K562 (cell line): Measurements from ENCODE around the gene DIO3. TPM values are rescaled to one million over a fixed set of nuclear protein-coding genes. Genes with fewer than 3 reads are reported as not detected.

Experiments used
- ATAC-seq: fragments of 200-7000 bp; cut with Tn5 transposase; 3 replicates; pipeline ENCODE4 v1.9.1; 2020; ENCODE audit warnings: moderate library complexity
- BruUV-seq: library from RNA; stranded (reverse); fragments of 400-500 nt; replicated peaks from 2 replicates; lab custom pipeline; 2021; lab: Mats Ljungman, UMichigan
- CTCF ChIA-PET: fragments of 300-600 bp; formaldehyde crosslinking; extraction: SDS; loops from one replicate; lab custom pipeline; 2021; ENCODE audit warnings: low intra/inter-chr PET ratio; lab: Yijun Ruan, JAX
- POLR2A ChIA-PET: fragments of 300-600, 350-650 bp; sonication (Branson Sonifier 250); formaldehyde crosslinking; extraction: SDS; loops from one replicate; lab custom pipeline; 2021; ENCODE audit warnings: antibody characterized with exemption, inconsistent platforms; lab: Yijun Ruan, JAX
- DNase-seq, 4 experiments: peaks; one replicate each; pipeline versions ENCODE4 v3.0.0 to v3.0.0-alpha.2; 2011 to 2018; ENCODE audit warnings: low spot score in 3 of 4, mixed read lengths in 3 of 4; ENCODE audit errors: extremely low read depth in 1 of 4
- FAIRE-seq: peaks from 2 replicates; lab custom pipeline; 2011; peaks lifted over from hg19 to GRCh38; lab: Jason Lieb, UNC
- H2AFZ ChIP-seq: 2 replicates; pipeline ENCODE4 v1.6.0; 2011; ENCODE audit warnings: low read depth, low read length, control low read depth, inconsistent platforms
- H3K27ac ChIP-seq: fragments of 200-600 bp; 3 replicates; pipeline ENCODE4 v1.8.0; 2011; ENCODE audit warnings: low read depth, mild to moderate bottlenecking, control low read depth, inconsistent platforms, low read length, moderate library complexity, mixed read lengths; ENCODE audit errors: extremely low read depth
- H3K27me3 ChIP-seq, 2 experiments: fragments of 300-600 bp in 1 of 2; 2 replicates in 1 of 2; 3 replicates in 1 of 2; pipeline versions ENCODE4 v1.6.0 to v1.8.0; 2011; ENCODE audit warnings: inconsistent platforms in 2 of 2, low read length in 2 of 2, mild to moderate bottlenecking in 1 of 2, mixed read lengths in 1 of 2, moderate library complexity in 1 of 2; ENCODE audit not compliant: control insufficient read depth in 2 of 2, insufficient read depth in 2 of 2
- H3K36me3 ChIP-seq: fragments of 300-600 bp; 3 replicates; pipeline ENCODE4 v1.8.0; 2011; ENCODE audit warnings: mild to moderate bottlenecking, low read length, inconsistent platforms; ENCODE audit not compliant: control insufficient read depth, insufficient read depth
- H3K4me1 ChIP-seq, 2 experiments: fragments of 200-600 bp in 1 of 2; replicated peaks in 1 of 2; 2 replicates in 1 of 2; 3 replicates in 1 of 2; pipeline versions ENCODE4 v1.5.1 to v1.8.0; 2011; ENCODE audit warnings: inconsistent platforms in 2 of 2, low read length in 2 of 2, mild to moderate bottlenecking in 1 of 2, mixed read lengths in 1 of 2, moderate library complexity in 1 of 2; ENCODE audit not compliant: control insufficient read depth in 2 of 2, insufficient read depth in 2 of 2
- H3K4me2 ChIP-seq: 2 replicates; pipeline ENCODE4 v1.6.1; 2011; ENCODE audit warnings: low read length, control low read depth, inconsistent platforms, mixed read lengths; ENCODE audit not compliant: insufficient read depth
- H3K4me3 ChIP-seq: fragments of 200-600 bp; sonication (generic), shearing (Covaris generic); 2 replicates; pipeline ENCODE4 v1.5.1; 2016; ENCODE audit warnings: control low read depth, inconsistent platforms
- H3K79me2 ChIP-seq: fragments of 200-600 bp; 3 replicates; pipeline ENCODE4 v1.8.0; 2011; ENCODE audit warnings: low read length, inconsistent platforms; ENCODE audit not compliant: control insufficient read depth, insufficient read depth
- H3K9ac ChIP-seq, 2 experiments: 2 replicates each; pipeline versions ENCODE4 v1.6.0 to v1.6.1; 2011; ENCODE audit warnings: low read depth in 2 of 2, low read length in 2 of 2, control low read depth in 1 of 2, inconsistent platforms in 1 of 2, mild to moderate bottlenecking in 1 of 2, mixed read lengths in 1 of 2; ENCODE audit not compliant: insufficient read depth in 1 of 2
- H3K9me1 ChIP-seq: one replicate; pipeline ENCODE4 v1.6.0; 2011; ENCODE audit warnings: inconsistent platforms, mild to moderate bottlenecking, low read length, moderate library complexity; ENCODE audit not compliant: control insufficient read depth, insufficient read depth
- H3K9me3 ChIP-seq: replicated peaks from 2 replicates; pipeline ENCODE4 v1.5.1; 2011; ENCODE audit warnings: low read depth, low read length, inconsistent platforms; ENCODE audit not compliant: control insufficient read depth, insufficient read depth
- H4K20me1 ChIP-seq: replicated peaks from 2 replicates; pipeline ENCODE4 v1.6.1; 2011; ENCODE audit warnings: low read length, inconsistent platforms, mixed read lengths; ENCODE audit not compliant: control insufficient read depth, insufficient read depth
- CBFA2T2 ChIP-seq: fragments of 450-650 bp; conservative IDR thresholded peaks from 2 replicates; pipeline ENCODE4 v1.6.1; 2017; ENCODE audit warnings: mild to moderate bottlenecking
- CHD4 ChIP-seq: fragments of 200-600 bp; sonication (generic); IDR thresholded peaks from 3 replicates; pipeline ENCODE4 v1.6.1; 2012; ENCODE audit warnings: low read depth, mild to moderate bottlenecking, mixed read lengths, low read length, inconsistent platforms; ENCODE audit not compliant: insufficient read depth, insufficient replicate concordance, poor library complexity, severe bottlenecking
- DDX20 ChIP-seq: fragments of 450-650 bp; IDR thresholded peaks from 2 replicates; pipeline ENCODE4 v1.6.1; 2016; ENCODE audit warnings: missing genetic modification characterization, low read depth, mild to moderate bottlenecking, missing compliant biosample characterization, moderate library complexity
- E2F5 ChIP-seq: sonication (generic); formaldehyde crosslinking; IDR thresholded peaks from 2 replicates; pipeline ENCODE4 v1.8.0; 2022; ENCODE audit warnings: mild to moderate bottlenecking, missing genetic modification reagents
- HOMEZ ChIP-seq: fragments of 250-450 bp; sonication (Bioruptor Pico); IDR thresholded peaks from 2 replicates; pipeline ENCODE4 v1.4.0; 2020; ENCODE audit warnings: mild to moderate bottlenecking, moderate library complexity
- NFATC3 ChIP-seq: fragments of 450-650 bp; IDR thresholded peaks from 2 replicates; pipeline ENCODE4 v1.6.1; 2017; ENCODE audit warnings: mild to moderate bottlenecking
- NR4A1 ChIP-seq, 2 experiments: fragments of 250-450 bp in 1 of 2; fragments of 450-650 bp in 1 of 2; sonication (Bioruptor Pico) in 1 of 2; IDR thresholded peaks; 2 replicates each; pipeline versions ENCODE4 v1.4.0 to v1.6.1; 2016 to 2020; ENCODE audit warnings: mild to moderate bottlenecking in 2 of 2, missing compliant biosample characterization in 1 of 2, missing genetic modification characterization in 1 of 2, moderate library complexity in 1 of 2
- PCBP1 ChIP-seq: fragments of 200-400 bp; formaldehyde crosslinking; IDR thresholded peaks from 2 replicates; pipeline ENCODE4 v1.6.1; 2018; ENCODE audit warnings: mild to moderate bottlenecking, low read depth, low read length; ENCODE audit not compliant: poor library complexity, severe bottlenecking
- TBP ChIP-seq: optimal IDR thresholded peaks from 2 replicates; pipeline ENCODE3; 2011; ENCODE audit warnings: low read depth, low read length, improper control_type of control experiment
- ZBTB17 ChIP-seq: fragments of 450-650 bp; formaldehyde crosslinking; IDR thresholded peaks from 2 replicates; pipeline ENCODE4 v1.4.0; 2020; ENCODE audit warnings: mild to moderate bottlenecking
- ZFX ChIP-seq: sonication (generic); formaldehyde crosslinking; IDR thresholded peaks from 2 replicates; pipeline ENCODE4 v1.8.0; 2022; ENCODE audit warnings: mild to moderate bottlenecking, missing genetic modification reagents, moderate library complexity
- ZNF134 ChIP-seq: fragments of 250-450 bp; sonication (Bioruptor Pico); conservative IDR thresholded peaks from 2 replicates; pipeline ENCODE4 v1.4.0; 2020
- ZNF232 ChIP-seq: sonication (generic); formaldehyde crosslinking; IDR thresholded peaks from 2 replicates; pipeline ENCODE4 v1.8.0; 2022; ENCODE audit warnings: mild to moderate bottlenecking, missing genetic modification reagents
- ZNF316 ChIP-seq: fragments of 450-650 bp; IDR thresholded peaks from 2 replicates; pipeline ENCODE4 v1.6.1; 2016
- WGBS: fragments of 100-300 bp; shearing (Covaris generic); methylation state at CpG from one replicate; pipeline ENCODE4 v1.1.6; 2016; ENCODE audit warnings: low coverage, mixed read lengths; ENCODE audit not compliant: insufficient coverage; ENCODE audit errors: missing lambda C conversion rate; 5-methylcytosine and 5-hydroxymethylcytosine counted together
- in situ Hi-C: fragments of 300-500 bp; cut with MboI; formaldehyde crosslinking; loops from 4 replicates; pipeline ENCODE4 v1.15.0; 2018; ENCODE audit warnings: inconsistent platforms, mixed read lengths
- intact Hi-C: fragments of 100-400 bp; cut with micrococcal nuclease; formaldehyde crosslinking; loops from 2 replicates; pipeline ENCODE4 v1.14.2; 2022
- polyA plus RNA-seq, 8 experiments: library from polyadenylated mRNA; depleted of rRNA in 4 of 8; stranded (reverse) in 5 of 8; unstranded in 3 of 8; fragments of >200 nt; fragmentation: Nextera tagmentation in 2 of 8; fragmentation: Illumina TruSeq in 1 of 8; extraction: Ambion mirVana in 2 of 8; extraction: Trizol in 1 of 8; gene quantifications; 2 replicates each; pipeline versions ENCODE4 v1.2.1 to v1.2.3, GENCODE V29; 2011 to 2014; ENCODE audit warnings: inconsistent platforms in 1 of 8, missing spikeins in 1 of 8
- total RNA-seq, 7 experiments: library from RNA; depleted of rRNA in 6 of 7; stranded (reverse); fragments of >200 nt in 6 of 7; fragmentation: Illumina TruSeq in 2 of 7; extraction: Trizol in 2 of 7; gene quantifications; 2 replicates each; pipeline versions ENCODE4 v1.2.1 to v1.2.3, GENCODE V29; 2011 to 2021; ENCODE audit warnings: low replicate concordance in 1 of 7
- TF ChIP-seq, protein P1 (sequence below), 3 experiments: IDR thresholded peaks in 2 of 3; conservative IDR thresholded peaks in 1 of 3; 2 replicates each; pipeline ENCODE4 v1.5.1; 2011 to 2012; ENCODE audit warnings: low read length in 3 of 3, mild to moderate bottlenecking in 3 of 3, control low read depth in 2 of 3, improper control_type of control experiment in 1 of 3, inconsistent platforms in 1 of 3, low read depth in 1 of 3, mixed read lengths in 1 of 3, moderate library complexity in 1 of 3; ENCODE audit not compliant: insufficient read depth in 2 of 3
- TF ChIP-seq, protein P2 (sequence below), 2 experiments: fragments of 450-650 bp; conservative IDR thresholded peaks; 2 replicates each; pipeline ENCODE4 v1.6.1; 2017; ENCODE audit warnings: mild to moderate bottlenecking in 2 of 2, moderate library complexity in 2 of 2

Gene DIO3
- total and polyA plus RNA-seq, 9 of the 15 experiments (the other 6 are each of a cell fraction or from before 2014, with no cell fraction given), result not detected

DNA sequence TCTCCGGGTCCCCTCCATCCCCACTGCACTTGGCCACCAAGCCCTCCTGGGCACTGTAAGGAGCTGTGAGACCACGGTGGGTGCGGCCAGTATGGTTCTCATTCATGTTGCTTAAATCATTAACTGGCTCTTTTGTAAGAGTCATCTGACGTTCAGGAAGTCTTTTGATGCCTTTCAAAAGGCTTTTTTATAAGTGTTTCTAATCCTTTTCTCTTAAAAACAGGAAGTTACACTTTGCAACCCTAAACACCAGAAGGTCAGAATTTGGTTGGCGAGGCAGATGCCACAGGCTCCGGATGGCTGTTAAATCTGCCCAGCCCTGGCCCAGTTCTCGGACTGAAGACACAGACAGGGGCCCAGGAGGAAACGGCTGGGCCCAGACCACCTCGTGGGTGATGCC is 26.1 kb upstream of the DIO3 start:
- Histone ChIP-seq H3K9me1 (no peaks in the 10 kb centered on the region), H3K27ac (no peak overlapping the region), H3K9me3 (no peaks in the 10 kb centered on the region), H3K4me1 (peaks cover 0 to 3% of the 10 kb centered on the region in 2 experiments; a peak in 2 of 5 replicates), H2AFZ (no peak overlapping the region), H4K20me1 (no peaks in the 10 kb centered on the region), H3K36me3 (no peaks in the 10 kb centered on the region), H3K27me3 (peaks cover under 1 to 37% of the 10 kb centered on the region in 2 experiments; a peak in 3 of 5 replicates), H3K9ac (no peak overlapping the region), H3K4me2 (no peak overlapping the region), H3K4me3 (no peak overlapping the region), H3K79me2 (no peaks in the 10 kb centered on the region)
- no TSS peak for BruUV-seq
- no peak for ATAC-seq
- intact Hi-C loops, result no loop called here
- no peak for FAIRE-seq
- ChIA-PET CTCF (no interaction called here), POLR2A (no interaction called here)
- no peak for DNase-seq
- in situ Hi-C loops, result no loop called here
- WGBS, result 8% methylated on average over 7 of the region's 9 CpGs
- TF ChIP-seq ZNF134 (CRISPR knock-in tag), result no peak
- no peak for TF ChIP-seq NR4A1 (CRISPR knock-in tag; IDR thresholded peaks at IDR 0.05)
- TF ChIP-seq NR4A1 (tag; IDR thresholded peaks at IDR 0.05), result no peak
- no peak for TF ChIP-seq CBFA2T2
- TF ChIP-seq, protein P1, sequence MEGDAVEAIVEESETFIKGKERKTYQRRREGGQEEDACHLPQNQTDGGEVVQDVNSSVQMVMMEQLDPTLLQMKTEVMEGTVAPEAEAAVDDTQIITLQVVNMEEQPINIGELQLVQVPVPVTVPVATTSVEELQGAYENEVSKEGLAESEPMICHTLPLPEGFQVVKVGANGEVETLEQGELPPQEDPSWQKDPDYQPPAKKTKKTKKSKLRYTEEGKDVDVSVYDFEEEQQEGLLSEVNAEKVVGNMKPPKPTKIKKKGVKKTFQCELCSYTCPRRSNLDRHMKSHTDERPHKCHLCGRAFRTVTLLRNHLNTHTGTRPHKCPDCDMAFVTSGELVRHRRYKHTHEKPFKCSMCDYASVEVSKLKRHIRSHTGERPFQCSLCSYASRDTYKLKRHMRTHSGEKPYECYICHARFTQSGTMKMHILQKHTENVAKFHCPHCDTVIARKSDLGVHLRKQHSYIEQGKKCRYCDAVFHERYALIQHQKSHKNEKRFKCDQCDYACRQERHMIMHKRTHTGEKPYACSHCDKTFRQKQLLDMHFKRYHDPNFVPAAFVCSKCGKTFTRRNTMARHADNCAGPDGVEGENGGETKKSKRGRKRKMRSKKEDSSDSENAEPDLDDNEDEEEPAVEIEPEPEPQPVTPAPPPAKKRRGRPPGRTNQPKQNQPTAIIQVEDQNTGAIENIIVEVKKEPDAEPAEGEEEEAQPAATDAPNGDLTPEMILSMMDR (IDR thresholded peaks at IDR 0.05 in 2 of 3, conservative IDR thresholded peaks at IDR 0.05 in 1 of 3; ENCODE audit: insufficient read depth in 2 of 3, low read depth in 1 of 3, low read length in 3 of 3), result no peak
- TF ChIP-seq ZFX (CRISPR knock-in tag), result no peak
- no peak for TF ChIP-seq PCBP1
- TF ChIP-seq E2F5 (CRISPR knock-in tag), result no peak
- no peak for TF ChIP-seq ZNF232
- no peak for TF ChIP-seq CHD4
- TF ChIP-seq NFATC3, result no peak
- no peak for TF ChIP-seq ZNF316
- TF ChIP-seq, protein P2, sequence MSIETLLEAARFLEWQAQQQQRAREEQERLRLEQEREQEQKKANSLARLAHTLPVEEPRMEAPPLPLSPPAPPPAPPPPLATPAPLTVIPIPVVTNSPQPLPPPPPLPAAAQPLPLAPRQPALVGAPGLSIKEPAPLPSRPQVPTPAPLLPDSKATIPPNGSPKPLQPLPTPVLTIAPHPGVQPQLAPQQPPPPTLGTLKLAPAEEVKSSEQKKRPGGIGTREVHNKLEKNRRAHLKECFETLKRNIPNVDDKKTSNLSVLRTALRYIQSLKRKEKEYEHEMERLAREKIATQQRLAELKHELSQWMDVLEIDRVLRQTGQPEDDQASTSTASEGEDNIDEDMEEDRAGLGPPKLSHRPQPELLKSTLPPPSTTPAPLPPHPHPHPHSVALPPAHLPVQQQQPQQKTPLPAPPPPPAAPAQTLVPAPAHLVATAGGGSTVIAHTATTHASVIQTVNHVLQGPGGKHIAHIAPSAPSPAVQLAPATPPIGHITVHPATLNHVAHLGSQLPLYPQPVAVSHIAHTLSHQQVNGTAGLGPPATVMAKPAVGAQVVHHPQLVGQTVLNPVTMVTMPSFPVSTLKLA (conservative IDR thresholded peaks at IDR 0.05), result no peak
- TF ChIP-seq HOMEZ (CRISPR knock-in tag), result no peak
- TF ChIP-seq DDX20 (tag), result no peak
- TF ChIP-seq TBP, result no peak
- TF ChIP-seq ZBTB17, result no peak
